Calu3 (cell line): ENCODE data around the gene KDF1. TPM values are rescaled to one million over a fixed set of nuclear protein-coding genes. Genes with fewer than 3 reads are reported as not detected.
A peak's percentile ranks its signal among the peaks of the same experiment; 100 is the strongest.

Source experiments
- BruUV-seq: library from RNA; stranded (reverse); fragments of 400-500 nt; replicated peaks from 2 replicates; lab custom pipeline; 2021; lab: Mats Ljungman, UMichigan
- CTCF ChIA-PET: fragments of 300-600 bp; sonication (Branson Sonifier 250); formaldehyde crosslinking; loops from one replicate; lab custom pipeline; 2022; ENCODE audit warnings: antibody characterized with exemption; lab: Charles Lee
- DNase-seq: peaks from one replicate; pipeline ENCODE4 v3.0.0; 2022
- H3K27ac Mint-ChIP-seq: one replicate; pipeline ENCODE4 v1.8.0; 2022; ENCODE audit warnings: mixed read lengths; ENCODE audit not compliant: unreplicated experiment
- H3K27me3 Mint-ChIP-seq: one replicate; pipeline ENCODE4 v1.8.0; 2022; ENCODE audit warnings: mixed read lengths; ENCODE audit not compliant: unreplicated experiment
- H3K36me3 Mint-ChIP-seq: one replicate; pipeline ENCODE4 v1.8.0; 2022; ENCODE audit warnings: mild to moderate bottlenecking, moderate library complexity, mixed read lengths; ENCODE audit not compliant: insufficient read depth, unreplicated experiment
- H3K4me1 Mint-ChIP-seq: one replicate; pipeline ENCODE4 v1.8.0; 2022; ENCODE audit warnings: mild to moderate bottlenecking, low read depth, mixed read lengths; ENCODE audit not compliant: unreplicated experiment
- H3K4me3 Mint-ChIP-seq: one replicate; pipeline ENCODE4 v1.8.0; 2022; ENCODE audit warnings: mild to moderate bottlenecking, low read depth, moderate library complexity, mixed read lengths; ENCODE audit not compliant: unreplicated experiment
- H3K9me3 Mint-ChIP-seq: one replicate; pipeline ENCODE4 v1.8.0; 2022; ENCODE audit warnings: low read depth, mixed read lengths; ENCODE audit not compliant: unreplicated experiment
- intact Hi-C: fragments of 100-400 bp; cut with micrococcal nuclease; formaldehyde crosslinking; loops from one replicate; pipeline ENCODE4 v1.10.0; 2022; ENCODE audit not compliant: unreplicated experiment
- total RNA-seq: library from RNA; stranded (reverse); gene quantifications from 2 replicates; pipeline ENCODE4 v1.2.3, GENCODE V29; 2022
- TF ChIP-seq, protein P1 (sequence below): fragments of 200-600 bp; IDR thresholded peaks from one replicate; pipeline ENCODE4 v1.8.0; 2022; ENCODE audit warnings: antibody characterized with exemption; ENCODE audit not compliant: unreplicated experiment

KDF1 gene
- total RNA-seq, 1 experiment from 2014 or later, result 18.9 TPM

DNA sequence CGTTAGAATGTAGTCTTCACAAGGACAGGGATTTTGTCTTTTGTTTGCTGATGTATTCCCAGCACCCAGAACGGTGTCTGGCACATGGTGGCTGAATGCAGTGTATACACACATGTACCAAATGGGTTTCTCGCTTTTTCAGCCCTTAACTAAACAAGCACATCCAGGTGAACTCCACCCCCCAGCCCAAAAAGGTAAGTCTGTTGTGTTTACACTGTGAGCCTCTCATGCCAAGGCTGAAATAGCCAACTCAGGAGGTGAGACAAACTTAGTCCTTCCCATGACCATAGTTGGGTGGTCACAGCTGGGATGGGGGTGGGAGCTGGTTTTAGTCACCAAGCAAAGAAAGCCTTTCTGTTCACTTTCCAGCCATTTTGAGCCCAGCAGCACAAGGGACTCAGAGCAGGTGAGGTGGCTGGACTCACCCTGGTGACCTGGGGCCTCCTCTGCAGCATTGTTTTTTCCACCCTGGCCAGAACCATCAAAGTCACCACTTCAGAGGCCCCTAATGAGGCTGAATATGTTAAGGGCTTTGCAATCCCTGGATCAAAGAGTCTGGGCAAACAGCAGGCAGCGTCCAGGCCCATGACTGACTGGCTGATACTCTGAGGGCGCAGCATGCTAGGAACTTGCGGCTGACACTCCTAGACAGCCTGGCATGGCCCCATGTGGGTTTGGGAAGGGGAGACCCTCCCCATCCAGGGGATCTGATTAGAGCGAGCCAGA lies 43.6 kb upstream of the KDF1 start:
- Mint-ChIP-seq H3K4me1 (peaks cover 34% of the 10 kb centered on the region), H3K27me3 (no peaks in the 10 kb centered on the region), H3K9me3 (no peaks in the 10 kb centered on the region), H3K36me3 (peaks cover 86% of the 10 kb centered on the region), H3K27ac (peak overlapping the region; percentile 91), H3K4me3 (no peak overlapping the region)
- intact Hi-C loops, result no loop called here
- CTCF ChIA-PET, result interaction anchor here (0.7 kb wide), 1 partner anchor 9 kb away, joined by 3 read pairs; the partner anchor contains the start of gene TENT5B
- TF ChIP-seq, protein P1, sequence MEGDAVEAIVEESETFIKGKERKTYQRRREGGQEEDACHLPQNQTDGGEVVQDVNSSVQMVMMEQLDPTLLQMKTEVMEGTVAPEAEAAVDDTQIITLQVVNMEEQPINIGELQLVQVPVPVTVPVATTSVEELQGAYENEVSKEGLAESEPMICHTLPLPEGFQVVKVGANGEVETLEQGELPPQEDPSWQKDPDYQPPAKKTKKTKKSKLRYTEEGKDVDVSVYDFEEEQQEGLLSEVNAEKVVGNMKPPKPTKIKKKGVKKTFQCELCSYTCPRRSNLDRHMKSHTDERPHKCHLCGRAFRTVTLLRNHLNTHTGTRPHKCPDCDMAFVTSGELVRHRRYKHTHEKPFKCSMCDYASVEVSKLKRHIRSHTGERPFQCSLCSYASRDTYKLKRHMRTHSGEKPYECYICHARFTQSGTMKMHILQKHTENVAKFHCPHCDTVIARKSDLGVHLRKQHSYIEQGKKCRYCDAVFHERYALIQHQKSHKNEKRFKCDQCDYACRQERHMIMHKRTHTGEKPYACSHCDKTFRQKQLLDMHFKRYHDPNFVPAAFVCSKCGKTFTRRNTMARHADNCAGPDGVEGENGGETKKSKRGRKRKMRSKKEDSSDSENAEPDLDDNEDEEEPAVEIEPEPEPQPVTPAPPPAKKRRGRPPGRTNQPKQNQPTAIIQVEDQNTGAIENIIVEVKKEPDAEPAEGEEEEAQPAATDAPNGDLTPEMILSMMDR, result no peak
- BruUV-seq, result no TSS peak
- DNase-seq, result no peak

- BruUV-seq, result no TSS peak
- Mint-ChIP-seq H3K4me1 (peaks cover 34% of the 10 kb centered on the region), H3K36me3 (peaks cover 95% of the 10 kb centered on the region), H3K9me3 (no peaks in the 10 kb centered on the region), H3K27ac (peak overlapping the region; percentile 91), H3K27me3 (no peaks in the 10 kb centered on the region), H3K4me3 (peak overlapping the region; percentile 40)
- CTCF ChIA-PET, result interaction anchor here (0.9 to 1.3 kb wide), 2 partner anchors 41 to 43 kb away, joined by 3 to 4 read pairs; partner anchors contain the start of gene KDF1
- intact Hi-C loops, result no loop called here
- TF ChIP-seq, protein P1, result no peak
- DNase-seq, result peak; percentile 80
These were observed 41.5 kb upstream of the KDF1 start for GRCh38 chr1:27001570-27002360.

GRCh38 chr1:27000817-27001460 lies 40.7 kb upstream of the KDF1 start:
- no peaks in the 10 kb centered on the region for H3K27me3 Mint-ChIP-seq
- H3K36me3 Mint-ChIP-seq, result peaks cover 97% of the 10 kb centered on the region
- BruUV-seq, result no TSS peak

More at GRCh38 chr1:27000817-27001460, 40.7 kb upstream of the KDF1 start:
- no peak for DNase-seq
- no peak overlapping the region for H3K4me3 Mint-ChIP-seq
- intact Hi-C loops, result no loop called here
- peak overlapping the region; percentile 91 for H3K27ac Mint-ChIP-seq
- peaks cover 26% of the 10 kb centered on the region for H3K4me1 Mint-ChIP-seq
- CTCF ChIA-PET, result no interaction called here
- TF ChIP-seq, protein P1, result no peak
- no peaks in the 10 kb centered on the region for H3K9me3 Mint-ChIP-seq
